GM21825 (cell line): Measurements from ENCODE around the gene R3HDM2.

Experiments
- ATAC-seq: cut with Tn5 transposase; IDR thresholded peaks from one replicate; pipeline ENCODE4 v1.9.1; 2021; ENCODE audit warnings: mild to moderate bottlenecking, moderate library complexity; ENCODE audit not compliant: unreplicated experiment

The R3HDM2 gene

DNA sequence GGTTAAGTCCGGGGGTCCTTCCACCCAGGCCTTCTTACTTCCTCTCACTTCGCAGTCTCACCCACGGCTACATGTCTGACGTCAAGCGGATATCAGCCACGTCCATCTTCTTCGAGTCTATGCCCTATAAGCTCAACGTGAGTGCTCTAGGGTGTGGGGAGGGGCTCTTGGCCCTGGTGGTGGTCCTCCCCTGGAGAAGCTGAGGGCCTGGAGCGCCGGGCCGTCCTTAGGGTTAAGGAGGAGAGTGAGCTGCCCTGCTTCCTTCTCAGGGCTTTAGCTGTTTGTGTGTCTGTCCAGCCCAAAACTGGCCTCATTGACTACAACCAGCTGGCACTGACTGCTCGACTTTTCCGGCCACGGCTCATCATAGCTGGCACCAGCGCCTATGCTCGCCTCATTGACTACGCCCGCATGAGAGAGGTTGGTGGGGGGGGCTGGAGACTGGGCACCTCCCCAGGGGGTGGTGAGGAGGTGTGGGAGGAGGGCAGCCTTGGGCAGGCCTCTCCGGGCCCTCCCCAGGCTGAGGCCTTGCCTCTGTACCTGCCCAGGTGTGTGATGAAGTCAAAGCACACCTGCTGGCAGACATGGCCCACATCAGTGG is 198.6 kb downstream of the R3HDM2 start:
- no peak for ATAC-seq

GRCh38 chr12:57231276-57232021 is 199.4 kb downstream of the R3HDM2 start:
- ATAC-seq = no peak

- no peak for ATAC-seq
Measured at GRCh38 chr12:57230381-57231155, 200.3 kb downstream of the R3HDM2 start.

- peak; percentile 51 for ATAC-seq
Measured at GRCh38 chr12:57229634-57230380, 201.0 kb downstream of the R3HDM2 start, which contains the start of gene SHMT2. Gene SHMT2 (plus strand): TSS chr12:57229711. CDS start chr12:57229779, 68 bp downstream.

GRCh38 chr12:57229046-57229633 is 201.7 kb downstream of the R3HDM2 start:
- no peak for ATAC-seq

DNA sequence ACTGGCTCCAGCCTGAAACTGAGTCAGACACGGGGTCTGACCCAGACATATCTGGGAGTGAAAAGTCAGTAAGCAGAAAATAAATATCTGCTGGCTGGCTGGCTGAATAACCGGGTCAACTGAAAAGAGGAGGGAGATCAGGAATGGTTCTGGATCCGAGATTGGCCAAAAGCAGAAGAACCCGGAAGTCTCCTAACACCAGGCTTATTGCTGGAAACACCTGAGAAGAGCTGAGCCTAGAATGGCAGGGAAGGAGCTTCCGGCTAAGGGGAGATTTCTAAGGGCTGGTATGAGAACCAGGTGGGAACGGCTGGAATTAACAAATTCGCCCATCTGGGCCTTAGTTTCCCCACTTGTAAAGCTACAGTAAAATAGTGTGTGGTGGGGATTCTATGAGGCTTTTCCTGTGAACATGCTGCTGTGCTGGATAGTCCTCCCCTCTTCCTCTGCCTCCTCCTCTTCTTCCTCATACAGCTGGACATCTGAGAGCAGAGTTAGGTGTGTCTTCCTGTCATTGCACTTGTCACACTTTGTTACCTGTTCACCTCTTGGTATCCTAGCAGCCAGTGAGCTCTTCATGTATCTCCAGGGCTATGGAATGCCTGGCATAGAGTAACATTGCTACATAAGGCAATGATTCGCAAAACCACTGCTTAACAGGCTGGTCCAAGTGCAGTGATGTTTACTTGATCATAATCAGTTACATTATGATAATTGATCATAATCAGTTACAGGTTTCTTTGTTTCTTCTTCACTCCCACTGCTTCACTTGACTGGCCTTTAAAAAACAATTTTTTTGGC is 203.3 kb downstream of the R3HDM2 start:
- ATAC-seq = no peak

DNA sequence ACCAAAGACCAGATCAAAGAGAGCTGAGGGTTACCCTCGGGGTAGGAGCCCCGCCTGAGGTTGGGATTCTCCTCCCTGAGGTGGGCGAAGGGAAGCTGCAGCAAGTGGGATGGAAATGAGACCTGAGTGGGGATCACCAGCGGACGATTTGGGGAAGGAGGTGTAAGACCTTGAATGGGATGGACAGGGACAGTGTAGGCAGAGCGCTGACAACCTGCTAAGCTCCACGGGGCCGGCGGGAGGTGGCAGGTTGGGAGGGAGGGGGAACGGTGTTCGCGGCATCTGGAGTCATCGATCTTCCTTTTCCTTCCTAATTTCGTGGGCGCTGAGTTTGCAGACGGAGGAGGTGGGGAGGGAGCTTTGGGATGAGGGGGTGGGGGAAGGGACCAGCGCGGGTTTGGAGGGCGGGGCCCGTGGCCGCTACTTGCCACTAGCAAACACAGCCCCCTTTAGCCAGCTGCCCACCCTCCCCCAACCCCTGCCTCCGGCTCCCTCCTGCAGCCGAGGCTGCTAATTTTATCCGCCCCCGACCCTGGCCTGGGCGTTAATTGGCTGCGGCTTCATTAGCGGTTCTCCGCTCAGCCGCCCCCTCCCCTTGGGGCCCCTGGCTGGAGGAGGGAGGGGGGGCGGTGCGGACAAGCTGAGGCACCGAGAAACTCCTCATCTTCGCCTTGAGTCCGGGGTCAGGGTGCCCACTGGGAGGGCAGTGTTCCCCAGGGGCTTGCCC is 204.1 kb downstream of the R3HDM2 start:
- no peak for ATAC-seq

DNA sequence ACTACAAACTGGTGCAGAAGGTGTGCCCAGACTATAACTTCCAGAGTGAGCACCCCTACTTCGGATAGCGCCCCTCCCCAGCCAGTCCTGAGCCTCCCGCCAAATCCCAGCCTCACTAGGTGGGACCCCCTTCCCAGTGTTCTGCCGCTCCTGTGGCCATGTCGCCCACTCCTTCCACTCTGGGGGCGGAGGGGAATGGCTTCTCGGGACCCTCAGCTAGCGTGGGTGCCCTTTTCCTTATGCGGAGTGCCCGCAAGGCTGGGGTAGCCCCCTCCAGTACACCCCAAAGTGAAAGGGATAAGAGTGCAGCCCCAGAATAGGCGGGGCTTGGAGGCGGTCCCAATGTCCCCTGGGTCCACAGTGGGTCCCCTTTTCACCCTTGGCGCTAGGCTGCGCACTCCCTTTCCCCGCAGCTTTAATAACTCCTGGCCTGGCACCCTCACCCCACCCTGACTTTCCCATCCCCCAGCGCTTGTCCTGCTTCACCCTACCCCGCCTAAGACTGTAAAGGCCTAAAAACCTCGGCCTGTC is 205.1 kb downstream of the R3HDM2 start:
- no peak for ATAC-seq

- no peak for ATAC-seq
Measured at GRCh38 chr12:57224973-57225679, 205.7 kb downstream of the R3HDM2 start.

- no peak for ATAC-seq
Measured at GRCh38 chr12:57224278-57224972, 206.4 kb downstream of the R3HDM2 start.

DNA sequence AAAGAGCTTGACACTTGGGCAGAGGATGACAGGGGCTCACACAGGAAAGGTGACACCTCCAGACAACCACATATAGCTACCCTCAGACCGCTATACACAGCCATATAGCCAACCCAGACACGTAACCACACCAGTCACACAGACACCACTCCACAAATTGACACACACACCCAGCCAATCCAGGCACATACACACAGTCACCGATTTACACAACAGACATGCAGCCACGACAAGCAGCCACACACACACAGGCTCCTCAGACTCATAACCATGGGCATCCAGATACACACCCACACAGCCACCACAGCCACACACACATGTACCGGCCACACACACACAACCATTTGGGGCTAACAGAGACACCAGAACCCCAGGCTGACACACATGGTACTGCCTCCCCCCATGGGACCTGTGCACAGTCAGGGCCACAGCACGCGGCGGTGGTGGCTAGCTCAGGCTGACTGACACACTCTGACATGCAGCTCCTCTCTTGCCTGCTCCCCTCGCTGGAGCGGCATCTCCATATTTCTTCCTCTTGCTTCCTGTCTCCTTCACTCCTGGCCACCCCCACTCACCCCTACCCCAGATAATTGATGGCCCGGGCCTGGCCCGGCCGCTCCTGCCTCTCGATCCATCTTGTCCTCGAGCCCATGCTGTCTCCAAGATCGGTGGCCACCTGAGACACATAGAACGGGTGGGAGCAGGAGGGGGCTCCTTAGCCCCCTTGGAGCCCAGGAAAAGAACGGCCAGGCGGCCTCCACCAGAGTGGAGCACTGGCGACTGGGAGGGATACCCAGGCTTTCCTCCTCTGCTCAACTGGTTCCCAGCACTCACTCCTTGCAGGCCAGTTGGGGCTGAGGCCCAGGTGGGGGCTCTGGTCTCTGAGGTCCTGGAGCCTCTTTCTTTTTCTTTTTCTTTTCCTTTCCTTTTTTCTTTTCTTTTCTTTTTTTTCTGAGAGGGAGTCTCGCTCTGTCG is 207.4 kb downstream of the R3HDM2 start:
- no peak for ATAC-seq

DNA sequence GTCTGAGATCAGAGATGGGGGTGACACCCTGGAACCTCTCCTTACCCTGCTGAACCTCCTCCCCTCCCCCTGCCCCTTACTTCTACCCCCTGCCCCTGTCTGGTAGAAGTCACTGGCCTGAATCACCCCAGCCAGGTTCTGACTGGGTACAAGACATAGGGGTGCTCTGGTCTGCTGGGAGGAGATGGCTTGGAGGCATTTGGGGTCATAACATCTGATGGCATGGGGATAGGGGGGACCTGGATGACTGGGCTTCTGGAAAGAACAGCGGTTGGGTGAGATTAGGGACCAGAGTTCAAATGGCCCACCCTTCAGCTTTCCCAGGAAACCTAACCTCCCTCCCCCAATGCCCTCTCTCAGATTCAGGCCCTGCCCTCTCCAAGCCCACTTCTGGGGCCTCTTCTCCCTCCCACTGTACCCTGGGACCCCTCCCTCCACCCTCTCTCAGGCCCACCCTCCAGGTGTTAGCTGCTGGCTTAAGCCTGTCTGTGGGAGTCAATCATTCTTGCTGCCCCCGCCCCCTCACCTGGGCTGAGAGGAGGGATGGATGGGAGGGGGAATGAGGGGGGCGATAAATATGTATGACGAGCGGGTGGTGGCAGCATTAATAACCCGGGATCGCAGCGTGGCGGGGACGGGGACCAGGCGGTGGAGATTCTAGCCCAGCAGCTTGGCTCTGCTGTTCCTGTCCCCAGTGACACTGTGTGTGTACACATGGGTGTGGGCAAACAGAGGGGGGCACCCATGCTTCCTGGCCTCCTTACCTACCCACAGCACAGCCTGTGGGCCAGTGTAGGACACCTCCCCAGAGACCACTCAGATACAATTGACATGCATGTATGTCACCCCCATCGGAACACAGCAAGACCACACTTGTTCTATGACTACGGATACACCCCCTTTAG is 208.3 kb downstream of the R3HDM2 start:
- no peak for ATAC-seq

DNA sequence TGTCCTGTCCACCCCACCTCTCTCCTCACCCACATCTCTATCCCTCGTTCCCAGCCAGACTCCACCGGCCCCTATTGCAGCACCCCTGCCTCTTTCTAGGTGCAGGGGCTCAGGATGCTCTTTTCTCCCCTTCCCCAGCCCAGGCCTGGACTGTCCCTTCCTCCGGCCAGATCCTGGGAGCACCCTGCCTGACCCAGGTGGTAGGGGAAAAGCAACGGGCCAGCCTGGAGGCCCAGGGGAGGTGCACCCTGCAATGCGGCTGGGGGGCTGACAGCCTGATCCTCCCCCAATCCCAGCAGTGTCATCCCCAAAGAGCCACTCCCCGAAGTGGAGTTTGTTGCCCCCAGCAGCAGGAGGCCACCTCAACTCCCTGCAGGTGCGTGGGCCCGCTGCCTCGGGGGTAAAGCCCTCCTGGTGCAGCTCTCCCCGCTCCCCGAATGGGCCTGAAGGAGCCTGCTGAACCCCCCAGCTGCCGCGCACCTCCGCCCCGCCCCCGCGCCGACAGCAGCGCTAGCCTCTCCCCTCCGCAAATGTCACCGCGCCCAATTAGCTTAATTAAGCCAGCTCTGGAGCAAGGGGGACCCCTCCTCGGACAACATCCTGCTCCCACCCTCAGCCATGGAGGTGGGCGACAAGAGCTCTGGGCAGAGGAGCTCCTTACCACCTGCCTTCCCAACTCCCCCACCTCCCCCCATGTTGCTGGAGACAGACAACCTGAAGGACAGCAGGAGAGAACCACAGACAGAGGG is 209.5 kb downstream of the R3HDM2 start:
- no peak for ATAC-seq

- ATAC-seq = no peak
Measured at GRCh38 chr12:57220770-57221168, 210.1 kb downstream of the R3HDM2 start.
